ENCODE measurements around the gene CACNB2.

The CACNB2 gene

GRCh38 chr10:18310761-18311160 is 170.5 kb downstream of the CACNB2 start:
- intact Hi-C loops (cut with DNase I), result no loop called here
- DNase-seq, result no peak

GRCh38 chr10:18312374-18313139 is 172.3 kb downstream of the CACNB2 start:
- peak in 2 of 42 donors; percentile 10 to 29 for DNase-seq
- intact Hi-C loops (cut with DNase I), result no loop called here

GRCh38 chr10:18313140-18313530 is 172.9 kb downstream of the CACNB2 start:
- no peak for DNase-seq
- intact Hi-C loops (cut with DNase I), result no loop called here

GRCh38 chr10:18313626-18314025 is 173.4 kb downstream of the CACNB2 start:
- intact Hi-C loops (cut with DNase I), result no loop called here

GRCh38 chr10:18319628-18320027 is 179.4 kb downstream of the CACNB2 start:
- intact Hi-C loops (cut with DNase I), result no loop called here
- DNase-seq, result no peak

More at GRCh38 chr10:18313626-18314025, 173.4 kb downstream of the CACNB2 start:
- DNase-seq, result no peak

GRCh38 chr10:18321371-18321770 is 181.1 kb downstream of the CACNB2 start:
- intact Hi-C loops (cut with DNase I), result no loop called here
- DNase-seq, result no peak

GRCh38 chr10:18323916-18324315 is 183.7 kb downstream of the CACNB2 start:
- intact Hi-C loops (cut with DNase I), result no loop called here
- DNase-seq, result no peak

GRCh38 chr10:18325410-18325809 is 185.2 kb downstream of the CACNB2 start:
- intact Hi-C loops (cut with DNase I), result no loop called here
- no peak for DNase-seq

- DNase-seq, result no peak
These were observed 185.8 kb downstream of the CACNB2 start for GRCh38 chr10:18325889-18326531.

GRCh38 chr10:18328941-18329340 is 188.7 kb downstream of the CACNB2 start:
- DNase-seq, result no peak
- intact Hi-C loops (cut with DNase I), result no loop called here

More at GRCh38 chr10:18325889-18326531, 185.8 kb downstream of the CACNB2 start:
- intact Hi-C loops (cut with DNase I), result no loop called here

- intact Hi-C loops (cut with DNase I), result no loop called here
- no peak for DNase-seq
These were observed 191.8 kb downstream of the CACNB2 start for GRCh38 chr10:18332048-18332447.

GRCh38 chr10:18332484-18332883 is 192.3 kb downstream of the CACNB2 start:
- intact Hi-C loops (cut with DNase I), result no loop called here
- no peak for DNase-seq

- intact Hi-C loops (cut with DNase I), result no loop called here
- DNase-seq, result no peak
These were observed 193.4 kb downstream of the CACNB2 start for GRCh38 chr10:18333621-18334020.

- intact Hi-C loops (cut with DNase I), result no loop called here
- DNase-seq, result no peak
These were observed 194.1 kb downstream of the CACNB2 start for GRCh38 chr10:18334116-18334867.

GRCh38 chr10:18340496-18341051 is 200.3 kb downstream of the CACNB2 start:
- DNase-seq, result peak in 14 of 42 donors; percentile 7 to 67 (median 22)
- intact Hi-C loops (cut with DNase I), result no loop called here

GRCh38 chr10:18341055-18341454 is 200.8 kb downstream of the CACNB2 start:
- DNase-seq, result no peak
- intact Hi-C loops (cut with DNase I), result no loop called here

GRCh38 chr10:18343573-18343972 is 203.3 kb downstream of the CACNB2 start:
- intact Hi-C loops (cut with DNase I), result no loop called here
- no peak for DNase-seq

- intact Hi-C loops (cut with DNase I), result no loop called here
These were observed 205.1 kb downstream of the CACNB2 start for GRCh38 chr10:18345308-18345707.

GRCh38 chr10:18350340-18350739 is 210.1 kb downstream of the CACNB2 start:
- intact Hi-C loops (cut with DNase I), result no loop called here
- DNase-seq, result no peak

More at GRCh38 chr10:18345308-18345707, 205.1 kb downstream of the CACNB2 start:
- no peak for DNase-seq

- intact Hi-C loops (cut with DNase I), result no loop called here
- no peak for DNase-seq
These were observed 211.2 kb downstream of the CACNB2 start for GRCh38 chr10:18351421-18351820.

Data from head of caudate nucleus (tissue), 42 donors.